Mesothelial cell of epicardium (in vitro differentiated cells): ENCODE data around the gene MEX3A. TPM values are rescaled to one million over a fixed set of nuclear protein-coding genes. Genes with fewer than 3 reads are reported as not detected.

Experiments
- DNase-seq, 2 experiments: peaks; one replicate each; pipeline ENCODE4 v3.0.0; 2021; ENCODE audit warnings: low spot score in 2 of 2; ENCODE audit not compliant: unreplicated experiment in 2 of 2
- H3K27ac Mint-ChIP-seq: 2 replicates; pipeline ENCODE4 v1.8.0; 2021; ENCODE audit warnings: mixed read lengths
- H3K27me3 Mint-ChIP-seq: 2 replicates; pipeline ENCODE4 v1.8.0; 2021; ENCODE audit warnings: low read depth, mixed read lengths
- H3K36me3 Mint-ChIP-seq: 2 replicates; pipeline ENCODE4 v1.8.0; 2021; ENCODE audit warnings: mixed read lengths
- H3K4me1 Mint-ChIP-seq: 2 replicates; pipeline ENCODE4 v1.8.0; 2021; ENCODE audit warnings: mixed read lengths
- H3K4me3 Mint-ChIP-seq: 2 replicates; pipeline ENCODE4 v1.8.0; 2021; ENCODE audit warnings: mild to moderate bottlenecking, moderate library complexity, mixed read lengths
- H3K9me3 Mint-ChIP-seq: 2 replicates; pipeline ENCODE4 v1.8.0; 2021; ENCODE audit warnings: mixed read lengths
- CTCF ChIP-seq: fragments of 200-600 bp; sonication (generic); IDR thresholded peaks from one replicate; pipeline ENCODE4 v1.5.0; 2021; ENCODE audit warnings: antibody characterized with exemption; ENCODE audit not compliant: unreplicated experiment
- total RNA-seq: library from RNA; stranded (reverse); gene quantifications from 3 replicates; pipeline ENCODE4 v1.2.1, GENCODE V29; 2021

The MEX3A gene
- total RNA-seq, 1 donor from 2014 or later, result 112 TPM

- DNase-seq, result peak in 1 of 2 experiments; percentile 78
- TF ChIP-seq CTCF, result no peak
Measured at GRCh38 chr1:156104065-156104810, 22.0 kb upstream of the MEX3A start.

GRCh38 chr1:156103521-156103947, 21.3 kb upstream of the MEX3A start:
- no peak for DNase-seq
- Mint-ChIP-seq H3K4me3 (no peak overlapping the region), H3K36me3 (no peaks in the 10 kb centered on the region), H3K9me3 (no peaks in the 10 kb centered on the region), H3K27me3 (no peaks in the 10 kb centered on the region), H3K27ac (peak overlapping the region; percentile 99), H3K4me1 (peaks cover 62% of the 10 kb centered on the region)
- TF ChIP-seq CTCF, result no peak

More at GRCh38 chr1:156104065-156104810, 22.0 kb upstream of the MEX3A start:
- Mint-ChIP-seq H3K27me3 (no peaks in the 10 kb centered on the region), H3K27ac (peak overlapping the region; percentile 99), H3K36me3 (no peaks in the 10 kb centered on the region), H3K4me3 (peak overlapping the region; percentile 29), H3K9me3 (no peaks in the 10 kb centered on the region), H3K4me1 (peaks cover 62% of the 10 kb centered on the region)

- Mint-ChIP-seq H3K4me1 (peaks cover 62% of the 10 kb centered on the region), H3K36me3 (no peaks in the 10 kb centered on the region), H3K27me3 (no peaks in the 10 kb centered on the region), H3K9me3 (no peaks in the 10 kb centered on the region), H3K27ac (peak overlapping the region; percentile 99), H3K4me3 (no peak overlapping the region)
- TF ChIP-seq CTCF, result no peak
- no peak for DNase-seq
Measured at GRCh38 chr1:156102633-156103511, 20.6 kb upstream of the MEX3A start.

- Mint-ChIP-seq H3K4me3 (no peak overlapping the region), H3K4me1 (peaks cover 58% of the 10 kb centered on the region), H3K9me3 (no peaks in the 10 kb centered on the region), H3K27ac (peak overlapping the region; percentile 99), H3K27me3 (no peaks in the 10 kb centered on the region), H3K36me3 (peaks cover under 1% of the 10 kb centered on the region)
- DNase-seq, result no peak
- TF ChIP-seq CTCF, result no peak
Measured at GRCh38 chr1:156101880-156102279, 19.6 kb upstream of the MEX3A start.

- Mint-ChIP-seq H3K36me3 (peaks cover 9% of the 10 kb centered on the region), H3K27me3 (no peaks in the 10 kb centered on the region), H3K9me3 (no peaks in the 10 kb centered on the region), H3K4me3 (no peak overlapping the region), H3K4me1 (peaks cover 52% of the 10 kb centered on the region), H3K27ac (peak overlapping the region; percentile 14)
- DNase-seq, result no peak
- no peak for TF ChIP-seq CTCF
Measured at GRCh38 chr1:156100205-156100995, 18.1 kb upstream of the MEX3A start.
